NT2/D1 (cell line): ENCODE measurements around the gene GMPR2.

ENCODE experiments used
- SUZ12 ChIP-seq: IDR thresholded peaks from 2 replicates; pipeline ENCODE4 v1.6.1; 2011; ENCODE audit not compliant: insufficient read length, insufficient read depth; ENCODE audit errors: extremely low read depth
- ZNF274 ChIP-seq: IDR thresholded peaks from 2 replicates; pipeline ENCODE4 v1.6.1; 2011; ENCODE audit warnings: mild to moderate bottlenecking, low read depth, low read length

GRCh38 chr14:24269368-24269767, 36.6 kb downstream of the GMPR2 start:
- TF ChIP-seq ZNF274 (no peak), SUZ12 (no peak)
